Activated CD4-positive, alpha-beta memory T cell treated with anti-CD3 and anti-CD28 coated beads, Interleukin-2, amount 10 ng/mL, durations not matched to agents 7 days and 5 days (primary cell): Measurements from ENCODE around the gene RHOBTB3. TPM values are rescaled to one million over a fixed set of nuclear protein-coding genes. Genes with fewer than 3 reads are reported as not detected.
"Not testable (repeated sequence)": the region's sequence is repeated elsewhere in the genome, so short reads cannot be mapped to it uniquely, and the experiment has no call there.

Experiments used
- CTCF ChIA-PET: fragments of 350-600 bp; sonication (Branson Sonifier 250); formaldehyde crosslinking; loops from one replicate; lab custom pipeline; 2021; ENCODE audit warnings: antibody characterized with exemption, inconsistent platforms; lab: Charles Lee
- POLR2A ChIA-PET: fragments of 350-600 bp; sonication (Branson Sonifier 250); formaldehyde crosslinking; loops from one replicate; lab custom pipeline; 2021; ENCODE audit warnings: antibody characterized with exemption; lab: Charles Lee
- DNase-seq: peaks from one replicate; pipeline ENCODE4 v3.0.0-alpha.2; 2020
- H3K27ac Mint-ChIP-seq: one replicate; pipeline ENCODE4 v1.8.0; 2021; ENCODE audit warnings: mild to moderate bottlenecking, mixed read lengths
- H3K27me3 Mint-ChIP-seq: one replicate; pipeline ENCODE4 v1.8.0; 2021; ENCODE audit warnings: mixed read lengths
- H3K36me3 Mint-ChIP-seq: one replicate; pipeline ENCODE4 v1.8.0; 2021; ENCODE audit warnings: low read depth, mixed read lengths
- H3K4me1 Mint-ChIP-seq: one replicate; pipeline ENCODE4 v1.8.0; 2021; ENCODE audit warnings: mixed read lengths
- H3K4me3 Mint-ChIP-seq: one replicate; pipeline ENCODE4 v1.8.0; 2021; ENCODE audit warnings: mild to moderate bottlenecking, mixed read lengths
- H3K9me3 Mint-ChIP-seq: one replicate; pipeline ENCODE4 v1.8.0; 2021; ENCODE audit warnings: mixed read lengths
- total RNA-seq, 2 experiments: library from RNA; stranded (reverse); gene quantifications; one replicate each; pipeline ENCODE4 v1.2.3, GENCODE V29; 2021

RHOBTB3 gene
- total RNA-seq, 2 experiments from 2014 or later: 0.15 TPM; not detected in 1

DNA sequence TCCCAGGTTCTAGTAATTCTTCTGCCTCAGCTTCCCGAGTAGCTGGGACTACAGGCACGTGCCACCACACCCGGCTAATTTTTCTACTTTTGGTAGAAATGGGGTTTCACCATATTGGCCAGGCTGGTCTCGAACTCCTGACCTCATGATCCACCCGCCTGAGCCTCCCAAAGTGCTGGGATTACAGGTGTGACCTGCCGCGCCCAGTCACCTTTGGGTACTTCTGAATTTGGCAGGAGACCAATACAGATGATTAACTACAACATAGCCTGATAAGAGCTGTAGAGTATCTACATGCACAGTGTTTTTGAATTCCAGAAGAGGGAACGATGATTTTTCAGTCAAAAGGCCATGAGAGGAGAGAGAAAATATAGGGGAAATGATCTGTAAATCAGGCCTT lies 81.9 kb downstream of the RHOBTB3 start:
- Mint-ChIP-seq H3K4me1 (peaks cover 90% of the 10 kb centered on the region), H3K36me3 (peaks cover 66% of the 10 kb centered on the region)
- ChIA-PET CTCF (interaction anchor here (1.4 to 1.6 kb wide), 2 partner anchors 11 to 32 kb away, joined by 4 to 8 read pairs; partner anchors contain the start of gene GLRX), POLR2A (interaction anchor here (5.9 kb wide), 1 partner anchor 9 kb away, joined by 113 read pairs; the partner anchor contains the start of gene GLRX)
- not testable (repeated sequence) for DNase-seq, H3K27ac Mint-ChIP-seq, H3K9me3 Mint-ChIP-seq, H3K4me3 Mint-ChIP-seq, H3K27me3 Mint-ChIP-seq

DNA sequence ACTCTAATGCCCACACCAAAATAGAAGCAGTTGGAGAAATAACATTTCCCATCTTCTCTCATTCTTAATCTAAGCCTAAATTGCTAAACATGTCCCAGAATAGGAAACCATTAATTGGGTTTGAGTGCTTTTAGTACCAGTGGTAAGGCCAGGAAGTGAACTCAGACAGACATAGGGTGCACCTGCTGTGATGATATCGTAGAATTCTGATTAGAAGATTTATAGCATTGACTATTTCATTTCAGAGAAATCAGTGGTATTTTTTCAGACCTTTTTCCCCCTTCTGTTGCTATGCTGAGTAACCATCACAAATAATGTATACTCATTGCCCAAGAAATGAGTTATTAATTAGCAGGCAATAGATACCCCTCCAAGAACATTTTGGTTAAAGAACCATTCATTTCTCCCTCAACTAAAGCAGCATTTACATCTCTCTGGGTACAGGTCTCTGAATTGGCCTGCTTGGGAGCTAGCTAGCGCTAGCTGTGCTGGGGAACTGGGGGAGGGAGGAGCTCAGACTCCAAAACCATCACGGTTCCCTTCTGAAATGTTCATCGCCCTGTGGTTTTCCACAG lies 84.1 kb downstream of the RHOBTB3 start:
- H3K4me3 Mint-ChIP-seq: no peak overlapping the region
- POLR2A ChIA-PET: no interaction called here

DNA sequence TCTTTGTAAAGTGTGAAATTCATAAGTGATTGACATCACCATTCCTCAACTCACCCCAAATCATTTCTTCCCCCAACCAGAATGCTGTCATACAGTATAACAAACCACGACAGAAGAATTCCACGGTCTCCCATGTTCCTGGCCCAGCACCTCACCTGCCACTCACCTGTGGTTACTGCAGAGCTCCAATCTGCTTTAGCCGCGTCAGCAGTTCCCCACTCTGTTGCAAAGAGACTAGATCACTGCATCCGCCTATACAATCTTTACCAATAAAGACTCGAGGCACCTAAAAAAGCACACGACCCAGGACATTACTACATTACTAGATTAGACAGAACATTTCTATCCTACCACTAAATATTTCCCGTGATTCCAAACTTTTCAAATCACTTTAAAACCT lies 85.2 kb downstream of the RHOBTB3 start:
- Mint-ChIP-seq H3K4me3 (no peak overlapping the region), H3K4me1 (peaks cover 86% of the 10 kb centered on the region), H3K9me3 (no peaks in the 10 kb centered on the region), H3K27ac (no peak overlapping the region), H3K27me3 (no peaks in the 10 kb centered on the region), H3K36me3 (peaks cover 76% of the 10 kb centered on the region)
- CTCF ChIA-PET: interaction anchor here (0.9 to 1.3 kb wide), 4 partner anchors 8 to 35 kb away, joined by 3 to 5 read pairs (median 4); no protein-coding TSS in a partner anchor
- DNase-seq: no peak
- POLR2A ChIA-PET: no interaction called here

More for the DNA sequence above, 84.1 kb downstream of the RHOBTB3 start:
- Mint-ChIP-seq H3K4me1 (peaks cover 88% of the 10 kb centered on the region), H3K27ac (no peak overlapping the region), H3K36me3 (peaks cover 74% of the 10 kb centered on the region), H3K9me3 (no peaks in the 10 kb centered on the region), H3K27me3 (no peaks in the 10 kb centered on the region)
- CTCF ChIA-PET: interaction anchor here (0.9 to 1.2 kb wide), 2 partner anchors 7 to 23 kb away, joined by 3 read pairs; no protein-coding TSS in a partner anchor
- DNase-seq: no peak

DNA sequence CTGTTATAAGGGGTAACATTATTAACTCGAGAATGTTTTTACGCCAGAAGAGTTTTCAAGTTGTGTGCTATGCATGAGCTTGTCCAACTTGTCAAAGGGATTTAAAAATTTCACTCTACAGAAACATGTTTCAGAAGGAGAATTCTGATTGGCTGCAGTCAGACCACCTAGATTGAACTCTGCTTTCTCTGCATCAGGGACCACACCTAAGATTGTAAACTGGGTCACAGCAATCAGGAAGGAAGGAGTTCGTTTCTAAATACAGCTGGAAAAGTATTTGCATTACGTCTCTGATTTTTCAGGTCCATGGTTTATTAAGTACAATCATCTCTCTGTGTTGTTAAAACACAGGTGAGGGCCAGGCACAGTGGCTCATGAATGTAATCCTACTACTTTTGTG lies 85.6 kb downstream of the RHOBTB3 start:
- no peak for DNase-seq
- ChIA-PET CTCF (interaction anchor here (1.0 to 1.3 kb wide), 3 partner anchors 22 to 35 kb away, joined by 3 to 5 read pairs (median 4); no protein-coding TSS in a partner anchor), POLR2A (interaction anchor here (1.0 to 1.4 kb wide), 2 partner anchors 19 to 21 kb away, joined by 3 read pairs; no protein-coding TSS in a partner anchor)
- Mint-ChIP-seq H3K36me3 (peaks cover 78% of the 10 kb centered on the region), H3K27me3 (no peaks in the 10 kb centered on the region), H3K9me3 (no peaks in the 10 kb centered on the region), H3K4me3 (peak overlapping the region; percentile 66), H3K27ac (peak overlapping the region; percentile 68), H3K4me1 (peaks cover 83% of the 10 kb centered on the region)

DNA sequence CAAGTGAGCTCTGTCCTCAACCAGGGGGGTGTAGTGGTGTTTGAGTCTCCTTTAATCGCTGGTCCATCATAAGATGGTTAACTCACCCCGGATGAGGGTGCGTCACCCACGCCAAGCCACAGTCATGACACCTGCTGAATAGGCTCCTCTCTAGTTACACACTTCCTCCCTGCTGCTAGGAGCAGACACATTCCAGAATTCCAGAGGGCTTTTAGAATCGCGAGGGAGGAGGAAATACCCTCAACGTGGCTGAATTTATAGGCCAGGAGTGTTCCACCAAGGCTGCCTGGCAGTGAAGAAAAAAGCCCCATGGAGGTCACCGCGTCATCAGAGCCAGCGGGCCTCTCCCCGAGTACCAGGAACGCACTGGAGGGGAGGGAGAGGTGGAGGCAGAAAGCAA lies 86.3 kb downstream of the RHOBTB3 start:
- H3K36me3 Mint-ChIP-seq: peaks cover 71% of the 10 kb centered on the region
- peak overlapping the region; percentile 66 for H3K4me3 Mint-ChIP-seq
- H3K9me3 Mint-ChIP-seq: no peaks in the 10 kb centered on the region
- ChIA-PET POLR2A (interaction anchor here (1.0 to 1.4 kb wide), 2 partner anchors 18 to 20 kb away, joined by 3 read pairs; no protein-coding TSS in a partner anchor), CTCF (interaction anchor here (1.2 to 8.5 kb wide), 3 partner anchors 8 to 36 kb away, joined by 3 to 75 read pairs (median 63); no protein-coding TSS in a partner anchor)
- peaks cover 77% of the 10 kb centered on the region for H3K4me1 Mint-ChIP-seq
- H3K27me3 Mint-ChIP-seq: no peaks in the 10 kb centered on the region
- peak; percentile 57 for DNase-seq
- peak overlapping the region; percentile 68 for H3K27ac Mint-ChIP-seq

DNA sequence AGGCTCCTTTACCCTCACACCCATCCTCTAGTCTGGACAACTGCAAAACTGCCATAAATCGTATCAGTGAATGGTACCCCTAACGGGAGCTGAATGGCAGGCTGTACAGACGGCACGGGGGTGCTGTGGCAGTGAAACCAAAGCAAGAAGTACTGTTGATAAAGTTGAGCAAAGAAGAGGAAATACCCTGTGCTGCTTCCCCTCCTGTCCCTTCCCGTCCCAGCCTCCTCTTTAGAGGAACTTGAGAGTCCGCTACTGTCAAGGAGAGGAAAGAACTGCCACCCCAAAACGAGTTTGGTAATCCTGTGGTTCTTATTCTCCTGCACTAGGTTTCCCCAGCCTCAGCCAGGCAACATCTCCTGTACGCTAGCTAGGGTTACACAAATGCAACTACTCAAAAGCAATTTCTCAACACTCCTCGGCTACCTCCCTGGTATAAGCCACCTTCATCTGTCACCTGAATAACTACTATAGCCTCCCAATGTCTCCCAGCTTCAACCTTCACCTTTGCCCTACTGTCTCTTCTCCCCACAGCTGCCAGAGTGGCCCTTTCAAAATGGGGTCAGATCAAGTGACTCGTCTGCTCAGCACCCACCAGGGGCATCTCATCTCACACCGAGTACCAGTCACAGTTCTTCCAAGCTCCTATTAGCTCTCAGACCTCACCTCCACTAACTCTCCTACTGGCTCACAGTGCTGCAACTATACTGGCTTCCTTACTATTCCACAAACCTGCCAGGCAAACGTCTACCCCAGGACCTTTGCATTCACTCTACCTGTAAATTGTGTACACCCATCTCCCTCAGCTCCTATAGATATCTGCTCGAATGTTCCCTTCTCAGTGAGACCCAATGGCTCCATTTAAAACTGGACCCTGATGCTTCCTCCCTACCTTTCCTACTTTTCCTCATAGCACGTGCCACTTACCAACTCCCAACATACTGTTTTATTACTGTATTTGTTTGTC lies 87.3 kb downstream of the RHOBTB3 start:
- ChIA-PET CTCF (interaction anchor here (1.0 to 8.5 kb wide), 6 partner anchors 9 to 172 kb away, joined by 3 to 75 read pairs (median 8); partner anchors contain the start of gene RFESD), POLR2A (interaction anchor here (0.6 to 7.6 kb wide), 6 partner anchors 8 to 172 kb away, joined by 3 to 113 read pairs (median 6); partner anchors contain the start of gene RFESD)
- Mint-ChIP-seq H3K27ac (peak overlapping the region; percentile 68), H3K4me1 (peaks cover 76% of the 10 kb centered on the region), H3K27me3 (no peaks in the 10 kb centered on the region), H3K4me3 (peak overlapping the region; percentile 66), H3K9me3 (no peaks in the 10 kb centered on the region), H3K36me3 (peaks cover 63% of the 10 kb centered on the region)
- no peak for DNase-seq

DNA sequence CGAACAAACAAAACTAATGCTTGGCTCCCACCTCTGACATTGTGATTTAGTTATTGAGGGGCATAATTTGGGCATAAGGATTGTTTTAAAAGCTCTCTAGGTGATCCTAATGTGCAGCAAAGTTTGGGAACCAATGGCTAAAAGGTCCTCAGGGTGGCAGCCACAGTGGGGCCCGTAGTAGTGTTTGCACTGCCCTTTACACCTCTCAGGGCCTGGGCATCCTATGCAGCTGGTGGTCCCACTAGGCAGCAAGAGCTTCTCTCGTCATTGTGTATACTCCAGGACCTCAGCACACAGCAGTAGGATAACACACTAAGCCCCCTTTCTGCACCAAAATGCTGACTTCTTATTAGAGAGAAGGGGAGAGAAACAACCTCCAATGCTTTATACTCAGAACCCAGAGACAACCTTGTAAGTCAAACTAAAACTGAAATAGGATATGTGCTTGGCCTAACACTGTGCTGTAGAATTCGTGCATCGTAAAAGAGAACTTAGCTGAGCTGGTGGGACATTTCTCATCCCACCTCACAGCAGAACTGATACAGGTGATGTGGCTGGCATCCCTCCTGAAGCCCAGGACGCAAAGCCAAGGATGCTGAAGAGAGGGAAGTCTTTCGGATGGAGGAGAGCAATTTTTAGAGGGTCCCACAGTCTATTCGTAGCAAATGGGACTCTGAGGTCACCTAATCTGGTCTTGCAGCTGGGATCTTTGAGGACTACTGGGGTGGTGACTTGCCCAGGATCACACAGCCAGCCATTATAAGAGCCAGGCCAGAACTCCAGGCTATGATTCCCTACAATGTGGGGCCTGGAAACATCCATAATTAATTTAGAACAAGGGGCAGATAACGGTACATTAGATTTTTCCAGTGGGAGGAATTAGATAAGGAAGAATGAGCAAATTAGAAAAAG lies 90.2 kb downstream of the RHOBTB3 start:
- no peak for DNase-seq
- no peaks in the 10 kb centered on the region for H3K9me3 Mint-ChIP-seq
- POLR2A ChIA-PET: interaction anchor here (0.9 to 7.6 kb wide), 10 partner anchors 11 to 245 kb away, joined by 3 to 113 read pairs (median 8); partner anchors contain the start of gene RFESD
- peak overlapping the region; percentile 91 for H3K4me3 Mint-ChIP-seq
- peaks cover 37% of the 10 kb centered on the region for H3K36me3 Mint-ChIP-seq
- peak overlapping the region; percentile 88 for H3K27ac Mint-ChIP-seq
- H3K4me1 Mint-ChIP-seq: peaks cover 78% of the 10 kb centered on the region
- no peaks in the 10 kb centered on the region for H3K27me3 Mint-ChIP-seq
- CTCF ChIA-PET: interaction anchor here (0.6 to 8.5 kb wide), 12 partner anchors 10 to 180 kb away, joined by 3 to 75 read pairs (median 9); partner anchors contain the start of gene RFESD

DNA sequence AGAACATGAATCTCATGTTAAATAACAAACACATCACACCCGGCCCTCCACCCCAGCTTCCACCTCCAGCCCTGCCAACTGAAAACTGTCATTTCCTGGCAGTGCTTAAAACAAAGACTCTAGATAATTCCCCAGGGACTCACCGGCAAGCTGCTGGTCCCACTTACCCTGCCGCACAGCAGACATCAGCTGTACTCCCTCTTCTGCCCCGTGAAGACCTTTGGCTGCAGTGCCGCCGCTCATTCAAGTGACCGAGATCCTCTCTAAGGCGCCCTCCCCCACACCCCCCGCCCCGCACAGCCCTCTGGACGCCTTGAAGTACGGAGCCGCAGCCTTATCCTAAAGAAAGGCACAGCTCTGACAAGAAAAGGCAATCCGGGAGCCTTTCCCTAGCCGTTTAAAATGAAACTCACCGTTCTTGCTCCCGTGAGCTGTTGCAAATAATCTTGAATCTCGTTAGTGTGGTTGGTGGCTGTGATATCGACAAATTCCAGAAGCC lies 91.0 kb downstream of the RHOBTB3 start:
- peak; percentile 32 for DNase-seq
- H3K27ac Mint-ChIP-seq: peak overlapping the region; percentile 88
- ChIA-PET POLR2A (interaction anchor here (0.9 to 7.6 kb wide), 11 partner anchors 8 to 246 kb away, joined by 3 to 113 read pairs (median 6); partner anchors contain the start of gene RFESD), CTCF (interaction anchor here (0.6 to 8.5 kb wide), 12 partner anchors 9 to 175 kb away, joined by 3 to 75 read pairs (median 9); partner anchors contain the start of gene RFESD)
- H3K27me3 Mint-ChIP-seq: no peaks in the 10 kb centered on the region
- no peaks in the 10 kb centered on the region for H3K9me3 Mint-ChIP-seq
- peaks cover 30% of the 10 kb centered on the region for H3K36me3 Mint-ChIP-seq
- H3K4me1 Mint-ChIP-seq: peaks cover 71% of the 10 kb centered on the region
- H3K4me3 Mint-ChIP-seq: peak overlapping the region; percentile 91

DNA sequence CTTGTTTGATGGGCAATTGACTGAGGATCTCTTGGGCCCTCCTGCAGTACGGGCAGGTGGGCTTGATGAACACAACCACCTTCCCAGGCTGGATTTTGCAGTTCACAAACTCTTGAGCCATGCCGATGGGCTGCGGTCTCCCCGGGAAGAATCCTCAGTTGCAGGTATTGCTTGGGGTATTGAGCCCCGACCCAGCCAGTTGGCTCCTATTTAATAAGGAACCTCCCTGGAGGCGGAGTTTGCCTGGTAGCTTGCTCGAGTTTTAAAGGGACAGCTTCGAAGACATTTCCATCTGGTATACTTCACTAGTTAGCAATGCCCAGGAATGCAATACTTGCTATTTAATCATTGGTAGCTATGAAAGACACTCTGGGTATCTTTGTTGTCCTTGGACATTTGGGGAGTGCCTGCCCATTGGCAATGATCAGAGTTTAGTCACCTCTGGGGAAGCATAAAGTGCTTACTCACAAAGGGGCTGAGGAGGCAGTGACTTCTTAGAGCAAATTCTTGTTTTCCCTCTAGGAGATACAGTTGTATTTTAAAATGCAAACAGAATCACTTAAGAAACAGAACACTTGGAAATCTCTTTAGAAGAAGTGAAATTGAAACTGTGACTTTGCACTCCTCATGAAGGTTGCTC lies 91.5 kb downstream of the RHOBTB3 start, which contains the start of gene GLRX:
TSS of gene GLRX (minus strand) at position 185 of the 640 bp plus-strand sequence. CDS start at position 121, 64 bp downstream.
- POLR2A ChIA-PET: interaction anchor here (0.9 to 7.6 kb wide), 12 partner anchors 9 to 247 kb away, joined by 3 to 113 read pairs (median 8); partner anchors contain the start of genes ELL2 and RFESD
- Mint-ChIP-seq H3K36me3 (peaks cover 25% of the 10 kb centered on the region), H3K27ac (peak within 1 kb of the TSS; percentile 88), H3K4me3 (peak within 1 kb of the TSS; percentile 91), H3K4me1 (peaks cover 71% of the 10 kb centered on the region), H3K9me3 (no peaks in the 10 kb centered on the region), H3K27me3 (no peaks in the 10 kb centered on the region)
- peak; percentile 72 for DNase-seq
- CTCF ChIA-PET: interaction anchor here (1.5 to 8.5 kb wide), 12 partner anchors 9 to 176 kb away, joined by 3 to 75 read pairs (median 9); partner anchors contain the start of gene RFESD

DNA sequence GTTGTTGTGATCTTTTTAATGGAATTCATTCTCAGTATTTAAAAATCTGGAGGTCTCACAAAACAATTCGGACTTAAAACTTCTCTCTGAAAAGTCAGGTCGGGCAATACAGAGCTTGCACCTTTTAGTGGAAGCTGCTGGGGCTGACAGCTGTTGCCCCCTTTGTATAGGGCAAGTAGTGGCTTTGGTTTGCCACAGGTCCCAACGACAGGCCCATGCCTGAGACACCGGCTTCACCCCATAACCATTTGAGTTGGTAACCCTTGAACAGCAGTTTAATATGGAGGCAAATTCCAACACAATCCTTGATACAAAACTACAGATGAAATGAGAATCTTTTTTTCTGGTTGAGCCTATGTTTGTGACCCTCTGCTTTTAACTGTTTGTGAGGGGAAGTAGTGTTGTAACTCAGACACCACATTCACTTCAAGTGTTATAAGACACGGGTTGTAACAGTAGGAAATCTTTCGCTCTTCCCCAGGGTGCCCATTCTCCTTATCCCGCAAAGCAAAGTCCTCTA lies 92.1 kb downstream of the RHOBTB3 start:
- Mint-ChIP-seq H3K4me1 (peaks cover 68% of the 10 kb centered on the region), H3K9me3 (no peaks in the 10 kb centered on the region), H3K4me3 (peak overlapping the region; percentile 91), H3K27me3 (no peaks in the 10 kb centered on the region), H3K27ac (peak overlapping the region; percentile 88), H3K36me3 (peaks cover 19% of the 10 kb centered on the region)
- POLR2A ChIA-PET: interaction anchor here (0.7 to 7.6 kb wide), 16 partner anchors 9 to 1073 kb away, joined by 3 to 113 read pairs (median 5); partner anchors contain the start of genes ELL2 and RFESD
- CTCF ChIA-PET: interaction anchor here (1.4 to 8.5 kb wide), 11 partner anchors 8 to 179 kb away, joined by 4 to 75 read pairs (median 9); partner anchors contain the start of gene RFESD
- no peak for DNase-seq
